Neural cell (in vitro differentiated cells): ENCODE results near the gene TMEM266.

Experiments
- CTCF ChIP-seq: fragments of 450-650 bp; IDR thresholded peaks from 2 replicates; pipeline ENCODE4 v1.5.1; 2014; ENCODE audit warnings: antibody characterized with exemption, mild to moderate bottlenecking, moderate library complexity; ENCODE audit not compliant: poor library complexity, severe bottlenecking
- EP300 ChIP-seq: fragments of 450-650 bp; conservative IDR thresholded peaks from 2 replicates; pipeline ENCODE4 v1.6.1; 2014; ENCODE audit warnings: antibody characterized with exemption, mild to moderate bottlenecking, moderate library complexity; ENCODE audit not compliant: poor library complexity, severe bottlenecking
- EZH2 ChIP-seq: fragments of 200-600, 300-800 bp; shearing (Covaris generic), sonication (generic); IDR thresholded peaks from 2 replicates; pipeline ENCODE4 v1.6.1; 2014; ENCODE audit warnings: antibody characterized with exemption, low read length, borderline replicate concordance, mild to moderate bottlenecking; ENCODE audit not compliant: insufficient read depth, poor library complexity, severe bottlenecking
- MXI1 ChIP-seq: fragments of 450-650 bp; conservative IDR thresholded peaks from 2 replicates; pipeline ENCODE4 v1.6.1; 2014; ENCODE audit warnings: antibody characterized with exemption, mild to moderate bottlenecking; ENCODE audit not compliant: poor library complexity, severe bottlenecking
- POLR2AphosphoS5 ChIP-seq: IDR thresholded peaks from 2 replicates; pipeline ENCODE4 v1.6.1; 2012
- RAD21 ChIP-seq: fragments of 450-650 bp; conservative IDR thresholded peaks from 2 replicates; pipeline ENCODE4 v1.6.1; 2014; ENCODE audit warnings: antibody characterized with exemption, mild to moderate bottlenecking, moderate library complexity
- SMC3 ChIP-seq: fragments of 450-650 bp; conservative IDR thresholded peaks from 2 replicates; pipeline ENCODE4 v1.6.1; 2014; ENCODE audit warnings: antibody characterized with exemption, mild to moderate bottlenecking, moderate library complexity; ENCODE audit not compliant: poor library complexity
- TAF1 ChIP-seq: IDR thresholded peaks from 2 replicates; pipeline ENCODE4 v1.6.1; 2012; ENCODE audit warnings: low read depth
- TF ChIP-seq, protein P1 (sequence below): IDR thresholded peaks from 2 replicates; pipeline ENCODE4 v1.6.1; 2012; ENCODE audit warnings: borderline replicate concordance

GRCh38 chr15:76059320-76060117 lies at the start of gene TMEM266:
- TF ChIP-seq EZH2 (no peak), CTCF (no peak), EP300 (no peak), POLR2AphosphoS5 (peak; percentile 14), TAF1 (no peak), MXI1 (peak; percentile 40), RAD21 (no peak), SMC3 (no peak)
- TF ChIP-seq, protein P1, sequence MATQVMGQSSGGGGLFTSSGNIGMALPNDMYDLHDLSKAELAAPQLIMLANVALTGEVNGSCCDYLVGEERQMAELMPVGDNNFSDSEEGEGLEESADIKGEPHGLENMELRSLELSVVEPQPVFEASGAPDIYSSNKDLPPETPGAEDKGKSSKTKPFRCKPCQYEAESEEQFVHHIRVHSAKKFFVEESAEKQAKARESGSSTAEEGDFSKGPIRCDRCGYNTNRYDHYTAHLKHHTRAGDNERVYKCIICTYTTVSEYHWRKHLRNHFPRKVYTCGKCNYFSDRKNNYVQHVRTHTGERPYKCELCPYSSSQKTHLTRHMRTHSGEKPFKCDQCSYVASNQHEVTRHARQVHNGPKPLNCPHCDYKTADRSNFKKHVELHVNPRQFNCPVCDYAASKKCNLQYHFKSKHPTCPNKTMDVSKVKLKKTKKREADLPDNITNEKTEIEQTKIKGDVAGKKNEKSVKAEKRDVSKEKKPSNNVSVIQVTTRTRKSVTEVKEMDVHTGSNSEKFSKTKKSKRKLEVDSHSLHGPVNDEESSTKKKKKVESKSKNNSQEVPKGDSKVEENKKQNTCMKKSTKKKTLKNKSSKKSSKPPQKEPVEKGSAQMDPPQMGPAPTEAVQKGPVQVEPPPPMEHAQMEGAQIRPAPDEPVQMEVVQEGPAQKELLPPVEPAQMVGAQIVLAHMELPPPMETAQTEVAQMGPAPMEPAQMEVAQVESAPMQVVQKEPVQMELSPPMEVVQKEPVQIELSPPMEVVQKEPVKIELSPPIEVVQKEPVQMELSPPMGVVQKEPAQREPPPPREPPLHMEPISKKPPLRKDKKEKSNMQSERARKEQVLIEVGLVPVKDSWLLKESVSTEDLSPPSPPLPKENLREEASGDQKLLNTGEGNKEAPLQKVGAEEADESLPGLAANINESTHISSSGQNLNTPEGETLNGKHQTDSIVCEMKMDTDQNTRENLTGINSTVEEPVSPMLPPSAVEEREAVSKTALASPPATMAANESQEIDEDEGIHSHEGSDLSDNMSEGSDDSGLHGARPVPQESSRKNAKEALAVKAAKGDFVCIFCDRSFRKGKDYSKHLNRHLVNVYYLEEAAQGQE, result no peak
